DMS53 treated with DMSO at 0.1 percent for 48 hours (cell line): Measurements from ENCODE around the gene RPP25L.

Experiments used
- DNase-seq: peaks from one replicate; lab custom pipeline; 2025; ENCODE audit not compliant: unreplicated experiment; lab: John Stamatoyannopoulos, UW

RPP25L gene

DNA sequence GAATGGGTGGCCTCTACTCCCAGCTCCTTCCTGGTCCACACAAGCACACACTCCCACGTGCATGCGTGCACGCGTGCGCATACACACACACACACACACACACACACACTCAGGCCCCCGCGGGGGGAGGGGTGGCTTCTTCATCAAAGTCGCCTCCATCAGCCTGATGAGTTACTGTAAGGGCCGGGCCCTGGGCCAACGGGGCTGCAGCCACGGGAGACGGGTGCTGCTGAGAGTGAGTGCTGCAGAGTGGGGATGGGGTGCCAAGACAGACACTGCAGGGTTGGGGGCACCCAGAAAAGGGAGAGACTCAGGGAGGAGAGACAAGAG lies 40.5 kb downstream of the RPP25L start:
- DNase-seq = no peak

DNA sequence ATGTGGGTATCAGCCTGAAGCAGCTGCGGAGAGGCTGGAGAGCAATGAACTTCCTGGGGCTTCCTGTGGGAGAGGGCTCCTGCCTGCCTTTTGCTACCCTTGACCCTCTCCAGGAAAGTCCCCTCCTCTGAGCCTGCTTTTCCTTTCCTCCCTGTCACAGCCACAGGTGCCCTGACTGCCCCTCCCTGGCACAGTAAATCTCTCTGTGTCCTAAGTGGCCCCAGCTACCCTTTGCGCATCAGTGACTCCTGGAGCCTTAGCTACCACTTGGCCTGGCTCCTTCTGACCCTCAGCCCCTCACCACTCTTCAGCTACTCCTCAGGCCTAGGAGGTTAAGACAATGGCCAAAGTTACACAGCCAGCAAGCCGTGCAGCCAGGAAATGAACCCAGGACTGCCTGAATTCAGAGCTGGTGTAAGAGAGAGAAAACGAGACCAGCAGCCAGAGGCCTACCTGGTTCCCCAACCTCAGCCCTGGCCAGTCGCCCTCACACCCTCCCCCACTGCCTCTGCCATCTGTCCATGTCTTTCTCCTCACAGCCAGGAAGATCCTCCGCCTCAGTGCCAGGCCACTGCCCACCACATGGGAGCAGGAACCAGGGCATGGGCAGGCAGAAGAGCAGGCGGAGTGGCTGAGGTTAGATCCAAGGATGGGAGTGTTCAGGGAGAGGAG lies 41.0 kb downstream of the RPP25L start:
- no peak for DNase-seq

DNA sequence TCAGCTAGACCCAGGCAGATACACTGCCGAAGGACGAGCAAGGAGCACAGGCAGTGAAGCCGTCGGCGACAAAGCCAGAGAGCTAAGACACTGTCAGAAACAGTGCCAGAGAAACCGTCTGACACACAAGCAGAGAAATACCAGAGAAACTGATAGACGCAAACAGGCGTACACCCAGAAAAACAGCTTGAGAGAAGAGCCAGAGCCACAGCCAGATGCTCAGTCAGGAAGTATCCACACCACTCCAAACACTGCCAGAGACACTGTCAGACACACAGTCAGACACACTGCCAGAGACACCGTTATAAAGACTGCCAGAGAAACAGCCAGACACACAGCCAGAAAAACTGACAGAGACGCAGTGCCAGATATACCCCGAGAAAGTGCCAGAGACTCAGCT lies 41.5 kb downstream of the RPP25L start:
- no peak for DNase-seq

DNA sequence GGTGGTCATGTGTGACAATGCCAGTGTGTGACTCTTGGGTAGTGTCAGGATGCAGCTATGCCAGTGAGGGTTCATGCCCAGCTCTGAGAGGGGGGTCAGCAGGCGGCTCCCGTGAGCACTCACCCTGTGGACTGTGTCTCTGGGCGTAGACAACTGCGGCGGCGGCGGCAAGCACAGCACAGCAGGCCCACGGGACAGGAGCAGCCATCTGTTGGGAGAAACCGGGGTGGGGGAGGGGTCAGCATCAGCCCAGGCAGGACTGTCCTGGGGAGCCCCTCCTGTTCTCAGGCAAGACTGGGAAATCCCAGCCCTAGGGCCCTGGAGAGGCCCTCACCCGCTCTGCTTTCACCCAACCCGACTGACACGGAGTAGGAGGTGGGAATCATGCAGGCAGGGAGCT lies 43.1 kb downstream of the RPP25L start:
- DNase-seq = no peak

DNA sequence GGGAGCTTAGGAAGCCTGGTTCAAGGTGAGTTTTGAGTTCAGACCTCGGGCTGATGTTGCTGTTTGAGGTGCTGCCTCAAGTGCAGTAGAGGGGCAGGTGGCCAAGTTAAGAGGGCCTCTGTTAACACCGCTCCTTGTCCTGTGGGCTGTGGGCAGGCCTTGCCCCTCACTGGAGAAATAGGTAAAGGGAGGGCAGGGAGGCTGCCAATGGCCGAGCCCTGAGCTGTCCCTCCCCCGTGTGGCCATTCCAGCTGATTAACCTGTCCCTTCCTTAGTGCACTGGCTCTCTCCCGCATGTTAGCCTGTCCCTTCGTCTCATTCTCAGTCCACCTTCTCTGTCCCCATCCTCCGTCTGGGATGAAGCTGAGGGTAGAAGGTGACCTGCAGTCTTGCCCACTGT lies 43.8 kb downstream of the RPP25L start:
- DNase-seq = no peak

DNA sequence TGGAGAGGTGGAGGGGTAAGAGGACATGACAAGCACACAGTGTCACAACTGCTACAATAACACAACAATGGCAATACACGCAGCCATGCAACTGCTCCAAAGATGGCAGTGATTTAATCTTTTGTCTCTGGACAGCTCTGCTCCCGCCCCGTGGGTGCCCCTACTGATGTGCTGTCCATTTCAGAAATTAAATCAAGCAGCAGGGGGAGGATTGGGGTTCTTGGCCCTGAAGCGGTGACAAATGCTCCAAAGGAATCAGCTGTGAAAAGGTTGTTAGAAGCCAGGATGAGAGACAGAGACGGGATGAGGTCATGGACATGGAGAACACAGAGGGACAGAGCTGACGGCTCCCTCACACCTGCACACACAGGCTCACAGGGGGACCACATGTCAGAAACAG lies 44.9 kb downstream of the RPP25L start:
- DNase-seq = no peak

DNA sequence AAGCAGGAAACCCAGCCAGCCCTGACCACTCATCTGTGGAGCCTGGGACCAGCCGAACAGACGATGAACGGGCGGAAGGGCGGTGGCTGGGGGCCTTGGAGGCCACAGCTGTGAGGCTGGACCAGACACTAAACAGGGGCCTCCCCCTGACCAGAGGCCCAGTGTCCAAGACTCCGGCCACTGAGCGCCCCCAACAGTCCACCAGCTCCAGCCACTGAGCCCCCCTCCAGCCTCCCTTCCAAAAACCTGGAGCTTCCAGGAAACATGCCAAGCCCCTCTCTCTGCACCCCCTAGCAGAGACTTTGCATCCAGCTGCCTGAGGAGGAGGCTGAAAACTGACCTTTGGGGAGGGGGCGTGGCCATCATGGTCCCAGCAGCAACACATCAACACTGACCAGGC lies 45.6 kb downstream of the RPP25L start:
- no peak for DNase-seq

DNA sequence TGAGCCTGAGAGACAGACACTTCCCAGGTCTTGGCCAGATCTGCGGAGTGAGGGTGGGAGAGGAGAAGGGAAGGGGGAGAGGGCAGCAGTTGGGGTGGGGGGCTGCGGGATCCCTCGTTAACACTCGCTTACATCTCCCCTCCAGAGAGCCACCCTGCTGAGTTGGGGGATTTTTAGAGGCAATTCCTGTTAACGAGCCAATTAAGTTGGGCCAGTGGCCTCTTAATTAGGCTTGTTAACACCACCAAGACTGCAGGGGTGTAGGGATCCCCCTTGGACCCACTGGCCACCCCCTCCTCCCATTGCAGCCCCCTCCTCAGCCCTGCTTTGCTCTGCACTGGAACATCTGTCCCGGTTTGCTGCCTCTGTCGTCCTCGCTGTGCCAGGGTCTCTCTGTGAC lies 46.0 kb downstream of the RPP25L start:
- DNase-seq = no peak

DNA sequence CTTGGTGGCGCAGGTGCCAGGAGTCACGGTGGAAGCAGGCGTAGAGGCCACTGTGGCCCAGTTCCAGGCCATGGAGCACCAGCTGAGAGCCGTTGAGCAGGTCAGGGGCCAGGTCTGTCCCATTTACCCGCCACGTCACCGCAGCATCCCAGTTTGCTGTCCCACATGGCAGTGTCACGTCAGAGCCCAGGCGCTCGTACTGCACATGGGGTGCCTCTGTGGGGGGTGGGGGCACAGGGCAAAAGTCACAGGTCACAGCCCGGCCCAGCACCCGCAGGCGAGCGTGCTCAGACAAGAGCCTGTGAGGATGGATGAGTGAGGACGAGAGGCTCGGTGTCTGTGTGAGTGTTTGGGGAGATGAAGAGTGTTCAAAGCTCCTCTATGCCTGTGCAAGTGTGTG lies 47.3 kb downstream of the RPP25L start:
- no peak for DNase-seq

DNA sequence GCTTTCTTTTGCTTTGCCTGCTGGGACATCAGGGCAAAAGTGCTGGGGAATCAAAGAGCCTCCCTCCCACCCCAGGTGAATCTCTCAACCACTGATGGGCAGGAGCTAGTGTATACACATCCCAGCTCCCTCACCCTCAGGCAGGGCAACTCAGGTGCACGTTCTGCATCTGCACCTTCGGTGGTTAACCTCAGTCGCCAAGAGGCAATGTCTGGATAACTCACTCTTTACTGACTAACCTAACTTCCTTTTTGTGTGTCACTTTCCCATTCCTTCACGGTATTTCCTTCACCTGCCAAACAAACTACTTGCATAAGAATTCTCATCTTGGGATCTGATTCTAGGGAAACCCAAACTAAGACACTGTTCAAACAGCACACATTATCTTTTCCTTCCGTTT lies 48.6 kb downstream of the RPP25L start:
- DNase-seq = no peak

DNA sequence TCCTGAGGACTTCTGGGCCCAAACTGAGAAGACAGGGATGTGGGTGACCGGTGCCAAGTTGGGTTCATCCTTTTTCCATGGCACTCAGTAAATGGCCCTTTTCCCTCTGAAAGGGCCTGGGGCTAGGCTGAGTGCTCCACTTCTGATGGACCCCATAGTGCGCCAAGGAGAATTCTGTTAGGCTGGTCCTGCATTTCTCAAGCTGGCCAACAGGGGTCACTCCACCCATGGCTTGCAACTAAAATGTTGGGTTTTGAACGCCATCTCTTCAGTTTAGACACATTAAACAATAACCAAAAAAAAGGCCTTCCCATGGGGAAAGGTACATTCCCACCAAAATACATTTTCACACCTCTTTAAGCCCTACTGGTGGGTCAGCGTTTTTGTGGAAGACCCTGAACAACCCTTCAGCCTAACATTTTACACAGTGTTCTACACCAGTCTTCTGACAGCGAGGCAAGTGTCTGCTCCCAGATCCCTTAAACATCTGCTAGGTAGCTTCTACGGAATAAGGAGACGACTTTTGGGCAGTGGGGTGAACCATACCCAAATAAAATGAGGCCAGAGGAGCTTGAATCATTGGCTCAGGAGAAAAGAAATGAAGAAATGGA lies 49.7 kb downstream of the RPP25L start:
- DNase-seq = no peak

DNA sequence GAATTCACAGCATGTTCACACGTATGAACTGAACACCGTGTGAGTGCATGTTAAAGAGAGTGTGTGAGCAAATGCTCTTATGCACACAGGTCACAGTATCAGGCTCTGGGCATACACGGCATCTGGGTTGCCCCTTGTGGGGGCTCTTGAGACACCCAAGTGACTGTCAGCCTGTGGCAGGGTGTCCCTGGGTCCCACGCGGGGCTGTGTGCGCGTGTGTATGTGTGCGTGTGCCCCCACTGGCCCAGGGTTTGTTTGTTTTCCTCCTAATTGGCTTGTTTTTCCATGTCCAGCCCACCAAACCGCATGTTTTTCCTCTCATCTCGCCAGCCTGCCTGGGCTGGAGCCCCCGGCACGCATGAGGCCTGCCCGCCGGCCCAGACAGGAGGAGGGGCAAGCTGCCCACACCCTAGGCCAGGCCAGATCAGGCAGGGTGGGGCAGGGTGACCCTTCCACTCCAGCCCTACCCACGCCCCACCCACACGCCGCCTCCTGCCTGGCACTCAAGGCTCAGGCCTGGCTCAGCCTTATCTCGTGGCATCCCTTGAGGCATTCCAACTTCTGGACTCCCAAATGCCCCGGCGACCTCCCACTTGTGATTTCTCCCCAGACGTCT lies 51.2 kb downstream of the RPP25L start:
- DNase-seq = no peak
